Heart left ventricle (tissue), 16 donors: ENCODE data around the gene AIMP2. TPM values are rescaled to one million over a fixed set of nuclear protein-coding genes. Genes with fewer than 3 reads are reported as not detected.

ENCODE experiments used
- ATAC-seq, 4 donors: fragments of 200-7000 bp; cut with Tn5 transposase; one replicate each; pipeline ENCODE4 v1.9.1; 2020 to 2022; ENCODE audit warnings: moderate library complexity in 4 of 4, mild to moderate bottlenecking in 3 of 4, moderate number of reproducible peaks in 1 of 4
- DNase-seq, 5 donors: peaks; one replicate each; pipeline ENCODE4 v3.0.0-alpha.2; 2020
- H3K27ac ChIP-seq, 12 donors: fragments of 200-600 bp; sonication (generic) in 4 of 12; one replicate each; pipeline versions ENCODE4 v1.5.0 to v1.8.0; 2016 to 2022; ENCODE audit warnings: mild to moderate bottlenecking in 2 of 12
- H3K27me3 ChIP-seq, 9 donors: fragments of 200-600 bp; sonication (generic) in 2 of 9; one replicate each; pipeline versions ENCODE4 v1.5.1 to v1.8.0; 2016 to 2022; ENCODE audit warnings: mild to moderate bottlenecking in 3 of 9
- H3K36me3 ChIP-seq, 9 donors: fragments of 200-600 bp; sonication (generic) in 2 of 9; one replicate each; pipeline versions ENCODE4 v1.5.0 to v1.8.0; 2018 to 2022; ENCODE audit warnings: mild to moderate bottlenecking in 2 of 9
- H3K4me1 ChIP-seq, 12 donors: fragments of 200-600 bp; sonication (generic) in 4 of 12; one replicate each; pipeline versions ENCODE4 v1.5.0 to v1.8.0; 2016 to 2022; ENCODE audit warnings: mild to moderate bottlenecking in 3 of 12
- H3K4me3 ChIP-seq, 12 donors: fragments of 200-600 bp; sonication (generic) in 4 of 12; one replicate each; pipeline versions ENCODE4 v1.5.0 to v1.8.0; 2017 to 2022; ENCODE audit warnings: mild to moderate bottlenecking in 9 of 12, moderate library complexity in 4 of 12
- H3K9me3 ChIP-seq, 12 donors: fragments of 200-600 bp; sonication (generic) in 4 of 12; one replicate each; pipeline versions ENCODE4 v1.5.0 to v1.8.0; 2016 to 2022; ENCODE audit warnings: mild to moderate bottlenecking in 1 of 12
- CTCF ChIP-seq, 12 donors: fragments of 200-600 bp; sonication (generic) in 4 of 12; IDR thresholded peaks; one replicate each; pipeline versions ENCODE4 v1.5.0 to v1.8.0; 2018 to 2022; ENCODE audit warnings: antibody characterized with exemption in 12 of 12, mild to moderate bottlenecking in 5 of 12
- POLR2A ChIP-seq, 2 donors: fragments of 450-650 bp; IDR thresholded peaks; one replicate each; pipeline ENCODE4 v1.6.1; 2017; ENCODE audit warnings: antibody characterized with exemption in 2 of 2, mild to moderate bottlenecking in 2 of 2, moderate library complexity in 2 of 2
- WGBS, 4 donors: extraction: QIAGEN DNeasy Blood & Tissue Kit in 2 of 4; methylation state at CpG; one replicate each; pipeline versions ENCODE4 v1.1.5 to v1.1.7; 2013 to 2018; 5-methylcytosine and 5-hydroxymethylcytosine counted together
- intact Hi-C, 10 donors: fragments of 100-400 bp; cut with DNase I; formaldehyde crosslinking; loops; one replicate each; pipeline versions ENCODE4 v1.11.1 to v1.14.2; 2022
- polyA plus RNA-seq, 2 donors: library from polyadenylated mRNA; stranded (reverse); fragments of 200-250 nt; gene quantifications; one replicate each; pipeline ENCODE4 v1.2.3, GENCODE V29; 2013
- total RNA-seq, 9 donors: library from RNA; depleted of rRNA in 2 of 9; stranded (reverse); fragments of >200 nt in 2 of 9; fragmentation: NEBNext Ultra II Directional in 3 of 9; extraction: Animal tissue kit (Norgen Biotek cat#: 25700) in 3 of 9; gene quantifications; one replicate each; pipeline versions ENCODE4 v1.1.0 to v1.2.4, GENCODE V29; 2016 to 2023
- donor health status: ischemic (EF 13 %, LVEDD 7.1; RV severe dilation, severe dysfunction).
- donor health status: healthy with polysubstance abuse.
- donor health status: DM: no; HTN: yes; CAD: no.
- donor health status: DM: no; HTN: no; CAD: no.
- donor health status: ischemic (EF 25% LVEDD 6.9; RV normal size, moderate dysfunction).
- donor health status: ischemic (EF 25% LVEDD 5.7; RV mildly dilated, moderate dysfunction).
- donor health status: healthy.
- donor health status: DM: yes; HTN: yes; CAD: no.
- donor health status: ischemic (EF 35%, LVEDD 5.7; RV mildly dilated, moderate dysfunction).
- donor health status: nonischemic (EF 11% LVEDD 7.7; RV severe dilation, severe dysfunction).
- donor health status: DM: yes; HTN: yes; CAD: no.
- donor health status: PGD.
- donor health status: ischemic (EF 29% LVEDD 5.4; RV normal size, mild dysfunction).
- donor health status: nonischemic (EF 23%, LVEDD 6.1; RV moderate dilation, normal function).

Gene AIMP2
- total and polyA plus RNA-seq, 11 donors, result 25.0 to 105 (median 51.1) TPM

GRCh38 chr7:6012355-6013104 lies 3.5 kb downstream of the AIMP2 start:
- peaks cover 0 to 44% (median 30%) of the 10 kb centered on the region in 9 donors for H3K36me3 ChIP-seq
- H3K27ac ChIP-seq, result peak overlapping the region in 4 of 12 donors; percentile 4 to 38 (median 22)
- intact Hi-C loops, result loop anchor here in 1 of 10 donors (10.0 kb wide), 1 partner anchor 312 kb away; no protein-coding TSS in a partner anchor
- DNase-seq (no peak), ATAC-seq (no peak)
- no peak for TF ChIP-seq POLR2A (IDR thresholded peaks at IDR 0.05)
- TF ChIP-seq CTCF (IDR thresholded peaks at IDR 0.05), result no peak
- H3K4me1 ChIP-seq, result peaks cover 0 to 55% (median 24%) of the 10 kb centered on the region in 12 donors
- WGBS, 4 donors, result 65 to 68% (median 67%) methylated on average over 14 of the region's 14 CpGs
- H3K9me3 ChIP-seq, result no peaks in the 10 kb centered on the region
- no peaks in the 10 kb centered on the region for H3K27me3 ChIP-seq
- H3K4me3 ChIP-seq, result no peak overlapping the region

GRCh38 chr7:6015917-6016652 lies 7.0 kb downstream of the AIMP2 start:
- Histone ChIP-seq H3K4me1 (peaks cover 0 to 30% (median 6%) of the 10 kb centered on the region in 12 donors), H3K27me3 (no peaks in the 10 kb centered on the region), H3K27ac (peak overlapping the region in 8 of 12 donors; percentile 0 to 67 (median 46)), H3K4me3 (no peak overlapping the region), H3K9me3 (no peaks in the 10 kb centered on the region), H3K36me3 (peaks cover 0 to 79% (median 66%) of the 10 kb centered on the region in 9 donors)
- ATAC-seq, result peak; percentile 62 to 90 (median 82)
- WGBS, 4 donors, result 70 to 75% (median 72%) methylated on average over 8 of the region's 8 CpGs
- TF ChIP-seq CTCF (IDR thresholded peaks at IDR 0.05), result no peak
- intact Hi-C loops, result loop anchor here in 1 of 10 donors (10.0 kb wide), 1 partner anchor 309 kb away; no protein-coding TSS in a partner anchor
- DNase-seq, result peak; percentile 46 to 81 (median 77)

GRCh38 chr7:6016653-6016966 lies 7.5 kb downstream of the AIMP2 start:
- ATAC-seq, result no peak
- intact Hi-C loops, result loop anchor here in 1 of 10 donors (10.0 kb wide), 1 partner anchor 308 kb away; no protein-coding TSS in a partner anchor
- peaks cover 0 to 27% (median 3%) of the 10 kb centered on the region in 12 donors for H3K4me1 ChIP-seq

More at GRCh38 chr7:6016653-6016966, 7.5 kb downstream of the AIMP2 start:
- H3K27me3 ChIP-seq, result no peaks in the 10 kb centered on the region
- H3K9me3 ChIP-seq, result no peaks in the 10 kb centered on the region
- H3K27ac ChIP-seq, result peak overlapping the region in 1 of 12 donors; percentile 67
- peaks cover 0 to 84% (median 69%) of the 10 kb centered on the region in 9 donors for H3K36me3 ChIP-seq
- no peak for DNase-seq
- WGBS, 4 donors, result 94 to 96% (median 95%) methylated on average over 8 of the region's 8 CpGs
- no peak overlapping the region for H3K4me3 ChIP-seq
- TF ChIP-seq CTCF (IDR thresholded peaks at IDR 0.05) (no peak), POLR2A (IDR thresholded peaks at IDR 0.05) (no peak)
